ENCODE measurements around the gene RRAGD.

Gene RRAGD

DNA sequence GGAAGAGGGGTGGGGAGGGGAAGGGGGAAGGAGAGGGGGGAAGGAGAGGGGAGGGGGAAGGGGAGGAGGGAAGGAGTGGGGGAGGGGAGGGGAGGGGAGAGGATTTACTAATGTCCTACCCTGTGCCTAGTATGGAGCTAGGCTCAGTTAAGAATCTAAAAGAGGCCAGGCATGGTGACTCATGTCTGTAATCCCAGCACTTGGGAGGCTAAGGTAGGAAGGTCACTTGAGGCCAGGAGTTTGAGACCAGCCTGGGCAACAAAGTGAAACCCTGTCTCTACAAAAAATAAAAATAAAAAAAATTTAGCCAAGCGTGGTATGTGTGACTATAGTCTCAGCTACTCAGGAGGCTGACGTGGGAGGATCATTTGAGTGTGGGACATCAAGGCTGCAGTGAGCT, 72.5 kb downstream of the RRAGD start:
- DNase-seq, result no peak

DNA sequence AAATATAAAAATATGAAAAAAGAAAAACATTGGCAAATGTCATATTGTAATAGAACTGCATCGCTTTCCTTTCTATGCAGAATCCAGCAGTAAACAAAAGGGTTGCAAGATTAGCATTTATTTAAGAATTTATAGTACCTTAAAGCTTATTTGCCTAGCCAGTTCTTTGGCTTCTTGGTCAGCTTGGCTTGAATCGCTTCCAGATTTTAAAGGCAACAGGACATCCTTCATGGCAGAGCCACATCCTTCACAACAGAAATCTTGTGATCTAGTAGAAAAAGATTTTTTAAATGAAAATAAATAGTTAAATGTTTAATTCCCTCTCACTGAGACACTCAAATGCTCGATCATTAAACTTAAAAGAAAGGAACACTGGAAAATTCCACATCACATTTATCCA, 76.9 kb downstream of the RRAGD start:
- DNase-seq, result no peak

GRCh38 chr6:89330910-89331309, 81.2 kb downstream of the RRAGD start:
- DNase-seq, result no peak

- no peak for DNase-seq
Measured at GRCh38 chr6:89328976-89329375, 83.1 kb downstream of the RRAGD start.

GRCh38 chr6:89324304-89324703, 87.8 kb downstream of the RRAGD start:
- DNase-seq, result no peak

GRCh38 chr6:89323511-89323971, 88.5 kb downstream of the RRAGD start:
- DNase-seq, result peak; percentile 17

DNA sequence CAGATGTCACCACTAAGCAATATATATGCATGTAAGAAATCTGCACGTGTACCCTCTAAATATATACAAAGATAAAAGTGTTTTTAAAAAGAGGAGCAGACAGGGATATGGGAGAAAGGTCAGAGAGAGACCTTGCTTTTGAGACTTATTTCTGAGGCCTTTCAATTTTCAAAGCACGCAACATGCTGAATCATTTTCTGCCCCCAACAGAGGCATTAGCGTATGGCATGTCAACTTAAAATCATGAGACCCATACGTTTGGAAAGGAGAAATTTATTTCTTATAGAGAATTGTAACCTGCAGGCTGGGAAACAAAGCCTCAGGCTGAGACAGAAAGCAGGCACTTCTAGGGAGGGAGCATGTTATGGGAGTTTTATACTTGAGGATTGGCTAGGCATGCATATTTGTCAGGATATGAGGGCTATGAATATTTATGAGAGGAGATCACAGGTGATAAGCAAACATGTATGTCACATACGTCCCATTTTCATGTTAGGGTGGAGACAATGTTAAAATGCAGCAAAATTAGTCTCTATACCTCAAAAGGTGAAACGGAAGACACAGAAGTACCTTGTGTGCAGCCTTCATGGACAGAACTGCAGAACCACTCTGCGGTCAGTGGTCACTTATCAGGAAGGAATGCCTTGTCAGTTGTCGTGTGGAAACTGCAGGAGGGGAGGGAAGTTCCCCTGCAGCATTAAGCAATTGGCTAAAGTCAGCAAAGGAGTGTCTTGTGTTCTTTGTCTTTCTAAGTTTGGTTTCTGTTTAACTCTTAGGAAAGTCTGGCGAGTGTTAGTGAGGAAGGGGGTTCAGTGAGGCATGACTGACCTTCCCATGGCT, 90.7 kb downstream of the RRAGD start:
- DNase-seq, result no peak

DNA sequence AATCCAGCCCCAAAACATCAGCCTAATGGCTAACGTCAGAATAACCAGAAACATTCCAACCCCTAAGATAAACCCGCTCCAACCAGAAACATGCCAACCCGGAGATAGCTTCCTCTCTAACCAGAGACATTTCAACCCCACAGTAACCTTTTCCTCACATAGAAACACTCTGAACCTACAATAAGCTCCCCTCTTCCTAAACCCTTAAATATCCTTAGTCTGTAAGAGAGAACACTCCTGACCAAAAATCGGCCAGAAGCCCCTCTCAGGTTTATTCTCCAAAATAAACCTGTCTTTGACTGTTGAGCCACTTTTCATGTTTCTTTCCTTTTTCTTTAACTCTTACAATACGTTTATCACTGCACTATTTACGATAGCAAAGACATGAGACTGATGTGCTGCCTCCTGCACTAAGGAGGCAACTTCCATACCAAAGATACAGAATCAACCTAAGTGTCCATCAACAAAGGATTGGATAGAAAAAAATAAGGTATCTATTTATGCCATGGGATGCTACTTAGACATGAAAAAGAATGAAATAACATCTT, 92.0 kb downstream of the RRAGD start:
- DNase-seq, result no peak

GRCh38 chr6:89317067-89317466, 95.0 kb downstream of the RRAGD start:
- no peak for DNase-seq

GRCh38 chr6:89315249-89315885, 96.7 kb downstream of the RRAGD start, which contains the start of gene GABRR2:
Gene GABRR2, minus strand, starts transcription at chr6:89315299. Its CDS starts 134 bp downstream, at chr6:89315165.
- DNase-seq, result no peak

- DNase-seq, result no peak
Measured at GRCh38 chr6:89314692-89315091, 97.4 kb downstream of the RRAGD start.
